Stimulated activated CD4-positive, alpha-beta T cell treated with anti-CD3 and anti-CD28 coated beads, Interleukin-1b, Interleukin-23, amount 100 ng/mL, for 24 hours (primary cell): ENCODE results near the gene CABLES1.

Experiments used
- DNase-seq, 4 experiments: peaks; one replicate each; pipeline ENCODE4 v3.0.0-alpha.2; 2020; ENCODE audit warnings: low read depth in 4 of 4, low spot score in 1 of 4

Gene CABLES1

GRCh38 chr18:23189768-23190661 lies 54.7 kb downstream of the CABLES1 start:
- no peak for DNase-seq

GRCh38 chr18:23191232-23191631 lies 55.9 kb downstream of the CABLES1 start:
- DNase-seq, result no peak

GRCh38 chr18:23193742-23194141 lies 58.5 kb downstream of the CABLES1 start:
- DNase-seq, result no peak

GRCh38 chr18:23194155-23194996 lies 59.1 kb downstream of the CABLES1 start:
- DNase-seq, result no peak

- no peak for DNase-seq
Measured at GRCh38 chr18:23194997-23195957, 60.0 kb downstream of the CABLES1 start.

- DNase-seq, result no peak
Measured at GRCh38 chr18:23196119-23197007, 61.1 kb downstream of the CABLES1 start.

- DNase-seq, result no peak
Measured at GRCh38 chr18:23198217-23198845, 63.0 kb downstream of the CABLES1 start.

- no peak for DNase-seq
Measured at GRCh38 chr18:23200756-23201155, 65.5 kb downstream of the CABLES1 start.

- DNase-seq, result no peak
Measured at GRCh38 chr18:23201741-23202140, 66.5 kb downstream of the CABLES1 start.

- DNase-seq, result no peak
Measured at GRCh38 chr18:23203891-23204432, 68.7 kb downstream of the CABLES1 start.

GRCh38 chr18:23204589-23205235 lies 69.4 kb downstream of the CABLES1 start:
- DNase-seq, result no peak

GRCh38 chr18:23205980-23206379 lies 70.7 kb downstream of the CABLES1 start:
- no peak for DNase-seq

- no peak for DNase-seq
Measured at GRCh38 chr18:23207191-23207955, 72.1 kb downstream of the CABLES1 start.

- no peak for DNase-seq
Measured at GRCh38 chr18:23207994-23208393, 72.7 kb downstream of the CABLES1 start.

- no peak for DNase-seq
Measured at GRCh38 chr18:23208600-23208999, 73.3 kb downstream of the CABLES1 start.

GRCh38 chr18:23209031-23209430 lies 73.7 kb downstream of the CABLES1 start:
- no peak for DNase-seq

GRCh38 chr18:23209796-23210195 lies 74.5 kb downstream of the CABLES1 start:
- DNase-seq, result no peak

GRCh38 chr18:23210526-23210925 lies 75.2 kb downstream of the CABLES1 start:
- no peak for DNase-seq
